Smooth muscle cell (in vitro differentiated cells): Measurements from ENCODE around the gene GBF1. TPM values are rescaled to one million over a fixed set of nuclear protein-coding genes. Genes with fewer than 3 reads are reported as not detected.

ENCODE experiments used
- DNase-seq: peaks from one replicate; lab custom pipeline; 2025; ENCODE audit not compliant: unreplicated experiment; lab: John Stamatoyannopoulos, UW
- H2AFZ ChIP-seq: fragments of 200-600 bp; sonication (generic); 2 replicates; pipeline ENCODE4 v1.6.0; 2016; ENCODE audit warnings: antibody characterized with exemption, low read depth, mild to moderate bottlenecking
- H3F3A ChIP-seq: fragments of 200-600 bp; sonication (generic); 2 replicates; pipeline ENCODE4 v1.6.0; 2017; ENCODE audit warnings: antibody characterized with exemption, low read depth
- H3K27ac ChIP-seq: fragments of 200-600 bp; sonication (generic); 2 replicates; pipeline ENCODE4 v1.5.1; 2016; ENCODE audit warnings: low read depth, mild to moderate bottlenecking
- H3K27me3 ChIP-seq: fragments of 200-600 bp; sonication (generic); 2 replicates; pipeline ENCODE4 v1.6.1; 2016; ENCODE audit warnings: low read depth, mild to moderate bottlenecking
- H3K36me3 ChIP-seq: fragments of 200-600 bp; sonication (generic); 2 replicates; pipeline ENCODE4 v1.5.1; 2016; ENCODE audit warnings: low read depth
- H3K4me1 ChIP-seq: fragments of 200-600 bp; sonication (generic); 2 replicates; pipeline ENCODE4 v1.5.1; 2016; ENCODE audit warnings: low read depth
- H3K4me2 ChIP-seq: fragments of 200-600 bp; sonication (generic); 2 replicates; pipeline ENCODE4 v1.6.0; 2016; ENCODE audit warnings: mild to moderate bottlenecking
- H3K4me3 ChIP-seq: fragments of 200-600 bp; sonication (generic); 2 replicates; pipeline ENCODE4 v1.5.1; 2016; ENCODE audit warnings: mild to moderate bottlenecking
- H3K79me2 ChIP-seq: fragments of 200-600 bp; sonication (generic); 2 replicates; pipeline ENCODE4 v1.6.0; 2016; ENCODE audit warnings: low read depth, mild to moderate bottlenecking
- H3K9ac ChIP-seq: fragments of 200-600 bp; sonication (generic); 2 replicates; pipeline ENCODE4 v1.6.0; 2016; ENCODE audit warnings: low read depth
- H3K9me3 ChIP-seq: fragments of 200-600 bp; sonication (generic); replicated peaks from 2 replicates; pipeline ENCODE4 v1.5.1; 2016; ENCODE audit warnings: low read depth
- H4K20me1 ChIP-seq: fragments of 200-600 bp; sonication (generic); 2 replicates; pipeline ENCODE4 v1.6.0; 2016; ENCODE audit warnings: low read depth
- CTCF ChIP-seq: fragments of 200-600 bp; sonication (generic); IDR thresholded peaks from 2 replicates; pipeline ENCODE4 v1.5.1; 2017; ENCODE audit warnings: borderline replicate concordance, mild to moderate bottlenecking, antibody characterized with exemption; ENCODE audit not compliant: insufficient read depth, poor library complexity, severe bottlenecking
- WGBS: methylation state at CpG from one replicate; pipeline ENCODE4 v1.1.7; 2016; ENCODE audit warnings: low lambda C conversion rate; 5-methylcytosine and 5-hydroxymethylcytosine counted together
- polyA plus RNA-seq: library from polyadenylated mRNA; unstranded; fragments of >200 nt; fragmentation: Nextera tagmentation; extraction: Ambion mirVana; gene quantifications from 2 replicates; pipeline ENCODE4 v1.2.1, GENCODE V29; 2016
- total RNA-seq: library from RNA; depleted of rRNA; stranded (reverse); fragments of >200 nt; gene quantifications from 2 replicates; pipeline ENCODE4 v1.2.3, GENCODE V29; 2014

Gene GBF1
- total and polyA plus RNA-seq, 2 experiments from 2014 or later: 52.8 to 56.4 TPM

- DNase-seq: no peak
These were observed 18.3 kb upstream of the GBF1 start for GRCh38 chr10:102227050-102227449.

GRCh38 chr10:102229810-102230263 lies 15.5 kb upstream of the GBF1 start:
- Histone ChIP-seq H3K27me3 (peaks cover 30% of the 10 kb centered on the region), H3K9ac (no peak overlapping the region), H3F3A (no peaks in the 10 kb centered on the region), H3K4me3 (peak overlapping the region; percentile 51), H4K20me1 (no peaks in the 10 kb centered on the region), H3K27ac (no peak overlapping the region), H3K9me3 (no peaks in the 10 kb centered on the region), H3K79me2 (no peaks in the 10 kb centered on the region), H2AFZ (no peak overlapping the region), H3K4me2 (peak overlapping the region; percentile 84), H3K4me1 (peaks cover 14% of the 10 kb centered on the region), H3K36me3 (no peaks in the 10 kb centered on the region)
- WGBS: 3% methylated on average over 24 of the region's 24 CpGs
- DNase-seq: peak; percentile 42
- TF ChIP-seq CTCF: peak; percentile 99

More at GRCh38 chr10:102227050-102227449, 18.3 kb upstream of the GBF1 start:
- no peak overlapping the region for H3K9ac ChIP-seq
- no peaks in the 10 kb centered on the region for H3K36me3 ChIP-seq
- no peak overlapping the region for H3K27ac ChIP-seq
- H3K4me3 ChIP-seq: no peak overlapping the region
- no peaks in the 10 kb centered on the region for H3F3A ChIP-seq
- no peaks in the 10 kb centered on the region for H3K79me2 ChIP-seq
- H3K4me1 ChIP-seq: peaks cover 14% of the 10 kb centered on the region
- H3K9me3 ChIP-seq: no peaks in the 10 kb centered on the region
- no peak overlapping the region for H2AFZ ChIP-seq
- no peaks in the 10 kb centered on the region for H4K20me1 ChIP-seq
- no peak for TF ChIP-seq CTCF
- peaks cover 30% of the 10 kb centered on the region for H3K27me3 ChIP-seq
- H3K4me2 ChIP-seq: no peak overlapping the region
- 72% methylated on average over 8 of the region's 8 CpGs for WGBS

GRCh38 chr10:102230264-102230860 lies 15.0 kb upstream of the GBF1 start:
- DNase-seq: peak; percentile 42
- H3K9me3 ChIP-seq: no peaks in the 10 kb centered on the region
- H3K27me3 ChIP-seq: peaks cover 30% of the 10 kb centered on the region
- peak overlapping the region; percentile 84 for H3K4me2 ChIP-seq
- H3K4me3 ChIP-seq: peak overlapping the region; percentile 51
- WGBS: 4% methylated on average over 50 of the region's 50 CpGs
- no peaks in the 10 kb centered on the region for H3K79me2 ChIP-seq
- peaks cover 2% of the 10 kb centered on the region for H3F3A ChIP-seq
- no peak for TF ChIP-seq CTCF
- no peaks in the 10 kb centered on the region for H4K20me1 ChIP-seq
- H3K27ac ChIP-seq: no peak overlapping the region
- peak overlapping the region; percentile 61 for H2AFZ ChIP-seq
- H3K9ac ChIP-seq: no peak overlapping the region
- no peaks in the 10 kb centered on the region for H3K36me3 ChIP-seq
- H3K4me1 ChIP-seq: peaks cover 14% of the 10 kb centered on the region

- Histone ChIP-seq H3K9me3 (no peaks in the 10 kb centered on the region), H3K27me3 (peaks cover 30% of the 10 kb centered on the region), H3F3A (peaks cover 4% of the 10 kb centered on the region), H3K4me1 (peaks cover 11% of the 10 kb centered on the region), H3K9ac (no peak overlapping the region), H3K4me2 (peak overlapping the region; percentile 84), H3K4me3 (peak overlapping the region; percentile 51), H3K36me3 (no peaks in the 10 kb centered on the region), H3K27ac (no peak overlapping the region), H3K79me2 (no peaks in the 10 kb centered on the region), H2AFZ (peak overlapping the region; percentile 61), H4K20me1 (no peaks in the 10 kb centered on the region)
- no peak for DNase-seq
- 3% methylated on average over 52 of the region's 52 CpGs for WGBS
- no peak for TF ChIP-seq CTCF
These were observed 14.4 kb upstream of the GBF1 start for GRCh38 chr10:102230861-102231356.
